ENCODE results near the gene MRPL34. TPM values are rescaled to one million over a fixed set of nuclear protein-coding genes. Genes with fewer than 3 reads are reported as not detected.

Gene MRPL34
- total and polyA plus RNA-seq, 9 of the 15 experiments (the other 6 are each of a cell fraction or from before 2014, with no cell fraction given), result 11.5 to 256 (median 72.5) TPM

GRCh38 chr19:17266975-17267788, 38.5 kb upstream of the MRPL34 start, which contains the start of gene BABAM1 (continued):
- TF ChIP-seq ZNF407 (IDR thresholded peaks at IDR 0.05; ENCODE audit: low read depth), result peak; percentile 85
- no peak for TF ChIP-seq ZNF512 (tag; IDR thresholded peaks at IDR 0.05)
- TF ChIP-seq MIER1 (IDR thresholded peaks at IDR 0.05; ENCODE audit: low read depth), result no peak
- no peak for TF ChIP-seq HOXB6 (CRISPR knock-in tag; IDR thresholded peaks at IDR 0.05; ENCODE audit: borderline replicate concordance)
- peak; percentile 98 for TF ChIP-seq MBD2 (IDR thresholded peaks at IDR 0.05; ENCODE audit: borderline replicate concordance, low read depth)
- no peak for TF ChIP-seq ZEB2 (IDR thresholded peaks at IDR 0.05)
- peak; percentile 38 to 41; a peak in 1 of 4 replicates for TF ChIP-seq FOXK2 (conservative IDR thresholded peaks at IDR 0.05 in 1 of 2, IDR thresholded peaks at IDR 0.05 in 1 of 2; ENCODE audit: low read depth in 2 of 2)
- TF ChIP-seq CHD2 (IDR thresholded peaks at IDR 0.05; ENCODE audit: low read depth, low read length), result peak; percentile 87
- TF ChIP-seq RFX7 (CRISPR knock-in tag; IDR thresholded peaks at IDR 0.05), result no peak
- no peak for TF ChIP-seq SMAD3 (CRISPR knock-in tag; conservative IDR thresholded peaks at IDR 0.05)

Data from K562 (cell line).